Stimulated activated effector memory CD8-positive, alpha-beta T cell treated with anti-CD3 and anti-CD28 coated beads, Interleukin-12 subunit alpha, Interleukin-12 subunit beta, amount 100 ng/mL, for 72 hours (primary cell): ENCODE measurements around the gene DUSP23.

Experiments
- ATAC-seq: fragments of 150-1000 bp; cut with Tn5 transposase; 2 replicates; pipeline ENCODE4 v1.10.0; 2021
- DNase-seq, 2 donors: peaks; one replicate each; pipeline ENCODE4 v3.0.0; 2021 to 2022; ENCODE audit warnings: low spot score in 2 of 2
- H3K27ac Mint-ChIP-seq: one replicate; pipeline ENCODE4 v1.8.0; 2022; ENCODE audit warnings: mild to moderate bottlenecking, mixed read lengths
- H3K36me3 Mint-ChIP-seq: one replicate; pipeline ENCODE4 v1.8.0; 2022; ENCODE audit warnings: mild to moderate bottlenecking, mixed read lengths
- H3K4me1 Mint-ChIP-seq: one replicate; pipeline ENCODE4 v1.8.0; 2022; ENCODE audit warnings: mixed read lengths
- H3K4me3 Mint-ChIP-seq: one replicate; pipeline ENCODE4 v1.8.0; 2022; ENCODE audit warnings: mild to moderate bottlenecking, mixed read lengths
- H3K9me3 Mint-ChIP-seq: one replicate; pipeline ENCODE4 v1.8.0; 2022; ENCODE audit warnings: mixed read lengths

The DUSP23 gene

GRCh38 chr1:159800177-159800930, 19.6 kb downstream of the DUSP23 start:
- peak in 1 of 2 donors; percentile 67 for DNase-seq
- no peaks in the 10 kb centered on the region for H3K9me3 Mint-ChIP-seq
- peaks cover 68% of the 10 kb centered on the region for H3K4me1 Mint-ChIP-seq
- ATAC-seq, result peak; percentile 71
- H3K27ac Mint-ChIP-seq, result peak overlapping the region; percentile 92
- no peaks in the 10 kb centered on the region for H3K36me3 Mint-ChIP-seq
- H3K4me3 Mint-ChIP-seq, result peak overlapping the region; percentile 59

DNA sequence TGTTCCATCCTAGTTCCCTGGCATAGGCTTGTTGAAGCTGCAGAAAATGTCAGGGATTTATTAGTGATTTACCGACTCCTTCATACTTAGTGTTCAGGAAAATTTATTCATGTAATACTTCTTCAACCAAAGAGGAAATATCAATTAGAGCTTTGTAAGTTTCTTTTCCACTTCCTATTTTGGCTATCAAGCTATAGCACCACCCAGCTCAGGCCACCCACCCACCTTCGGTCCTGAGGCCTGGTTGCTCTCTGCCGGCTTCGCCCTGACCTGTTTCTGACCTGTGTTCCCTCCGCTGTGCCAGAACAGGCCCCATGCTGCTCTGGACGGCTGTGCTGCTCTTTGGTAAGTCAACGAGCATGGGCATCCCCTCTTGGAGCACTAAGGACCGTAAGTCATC, 21.3 kb downstream of the DUSP23 start, which contains the start of gene FCRL6:
Gene FCRL6 (plus strand): TSS at position 250 of the 400 bp plus-strand sequence. CDS start 65 bp downstream, at position 315.
- Mint-ChIP-seq H3K4me3 (peak within 1 kb of the TSS; percentile 59), H3K27ac (peak within 1 kb of the TSS; percentile 92), H3K36me3 (no peaks in the 10 kb centered on the region), H3K4me1 (peaks cover 85% of the 10 kb centered on the region), H3K9me3 (no peaks in the 10 kb centered on the region)
- ATAC-seq (no peak), DNase-seq (no peak)

DNA sequence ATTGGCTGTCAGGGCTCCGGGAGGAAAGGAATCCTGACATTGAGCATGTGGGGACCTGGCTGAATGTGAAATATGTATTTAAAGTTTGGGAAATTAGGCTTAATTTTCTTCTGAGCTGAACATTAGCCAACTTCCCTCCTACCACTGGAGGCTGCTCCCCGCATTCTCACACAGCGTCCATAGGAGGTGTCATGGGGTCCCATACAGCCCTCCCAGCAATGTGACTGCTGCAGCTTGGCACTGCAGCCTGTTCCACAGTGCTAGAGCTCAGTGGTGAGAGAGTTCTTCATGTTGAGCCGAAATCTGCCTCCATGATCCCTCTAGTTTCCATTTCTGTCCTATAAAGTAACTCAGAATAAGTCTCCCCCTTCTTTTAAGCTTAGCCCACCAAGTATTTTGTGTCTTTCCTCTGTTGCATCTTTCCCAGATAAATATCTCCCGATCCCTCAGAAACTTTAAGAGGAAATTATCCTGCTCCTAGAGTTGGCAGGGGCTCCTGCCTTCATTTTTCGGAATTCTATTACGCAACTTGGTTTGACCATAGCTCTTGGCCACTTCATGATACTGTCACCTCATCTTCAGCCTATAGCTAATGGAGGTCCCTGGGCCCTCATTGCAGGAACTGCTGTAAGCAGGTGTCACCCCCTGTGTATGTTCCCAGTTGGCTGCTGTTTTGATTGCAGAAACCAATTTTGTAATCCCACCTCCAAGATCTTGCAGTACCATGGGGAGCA, 23.4 kb downstream of the DUSP23 start:
- Mint-ChIP-seq H3K36me3 (no peaks in the 10 kb centered on the region), H3K4me1 (peaks cover 89% of the 10 kb centered on the region), H3K27ac (peak overlapping the region; percentile 46), H3K9me3 (no peaks in the 10 kb centered on the region), H3K4me3 (peak overlapping the region; percentile 59)
- DNase-seq (no peak), ATAC-seq (peak; percentile 51)

- no peak overlapping the region for H3K4me3 Mint-ChIP-seq
- H3K36me3 Mint-ChIP-seq, result no peaks in the 10 kb centered on the region
- peak overlapping the region; percentile 46 for H3K27ac Mint-ChIP-seq
- DNase-seq (no peak), ATAC-seq (peak; percentile 47)
- no peaks in the 10 kb centered on the region for H3K9me3 Mint-ChIP-seq
- peaks cover 81% of the 10 kb centered on the region for H3K4me1 Mint-ChIP-seq
These were observed 24.2 kb downstream of the DUSP23 start for GRCh38 chr1:159804924-159805323.

DNA sequence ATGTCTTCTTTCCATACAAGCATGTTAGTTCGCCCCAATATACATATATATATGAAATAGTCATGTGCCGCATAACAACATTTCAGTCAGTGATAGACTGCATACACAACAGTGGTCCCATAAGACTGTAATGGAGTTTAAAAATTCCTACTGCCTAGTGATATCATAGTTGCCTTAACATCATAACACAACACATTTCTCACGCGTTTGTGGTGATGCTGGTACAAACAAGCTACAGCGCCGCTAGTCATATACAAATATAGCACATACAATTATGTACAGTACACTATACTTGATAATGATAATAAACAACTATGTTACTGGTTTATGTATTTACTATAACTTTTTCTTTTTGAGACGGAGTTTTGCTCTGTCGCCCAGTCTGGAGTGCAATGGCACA, 35.2 kb downstream of the DUSP23 start:
- Mint-ChIP-seq H3K9me3 (no peaks in the 10 kb centered on the region), H3K4me1 (peaks cover 30% of the 10 kb centered on the region), H3K4me3 (no peak overlapping the region), H3K27ac (no peak overlapping the region), H3K36me3 (no peaks in the 10 kb centered on the region)
- ATAC-seq (no peak), DNase-seq (no peak)

- Mint-ChIP-seq H3K9me3 (no peaks in the 10 kb centered on the region), H3K4me3 (no peak overlapping the region), H3K27ac (no peak overlapping the region), H3K36me3 (no peaks in the 10 kb centered on the region), H3K4me1 (peaks cover 43% of the 10 kb centered on the region)
- ATAC-seq (peak; percentile 84), DNase-seq (no peak)
These were observed 36.7 kb downstream of the DUSP23 start for GRCh38 chr1:159817276-159818041.

- Mint-ChIP-seq H3K36me3 (no peaks in the 10 kb centered on the region), H3K27ac (peak overlapping the region; percentile 32), H3K9me3 (no peaks in the 10 kb centered on the region), H3K4me1 (peaks cover 74% of the 10 kb centered on the region), H3K4me3 (no peak overlapping the region)
- no peak for DNase-seq
- no peak for ATAC-seq
These were observed 40.6 kb downstream of the DUSP23 start for GRCh38 chr1:159821171-159821867.

DNA sequence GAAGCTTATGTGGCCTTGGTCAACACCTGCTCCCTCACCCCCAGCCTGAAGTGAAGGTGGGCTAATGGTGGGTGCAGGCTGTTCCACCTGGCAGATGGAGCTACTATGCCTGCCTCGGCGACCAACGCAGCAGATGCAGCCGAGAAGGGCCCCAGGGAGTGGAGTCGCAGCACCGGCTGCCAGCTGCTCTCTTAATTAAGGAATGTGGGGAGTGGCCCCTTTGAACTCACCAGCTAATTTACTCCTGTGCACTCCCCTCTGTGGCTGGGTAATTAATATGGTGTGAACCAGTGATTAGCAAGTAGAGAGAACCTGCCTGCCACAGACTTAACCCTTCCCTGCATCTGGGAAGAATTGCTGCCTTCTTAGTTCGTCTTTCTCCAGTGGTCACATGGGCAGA, 42.6 kb downstream of the DUSP23 start:
- Mint-ChIP-seq H3K4me1 (peaks cover 87% of the 10 kb centered on the region), H3K4me3 (no peak overlapping the region), H3K27ac (peak overlapping the region; percentile 23), H3K36me3 (no peaks in the 10 kb centered on the region), H3K9me3 (no peaks in the 10 kb centered on the region)
- ATAC-seq, result no peak
- no peak for DNase-seq

- DNase-seq (no peak), ATAC-seq (no peak)
- Mint-ChIP-seq H3K27ac (peak overlapping the region; percentile 69), H3K36me3 (no peaks in the 10 kb centered on the region), H3K9me3 (no peaks in the 10 kb centered on the region), H3K4me3 (peak overlapping the region; percentile 71), H3K4me1 (peaks cover 92% of the 10 kb centered on the region)
These were observed 44.8 kb downstream of the DUSP23 start for GRCh38 chr1:159825564-159825963.

GRCh38 chr1:159826441-159827101, 45.8 kb downstream of the DUSP23 start, which contains the start of gene SLAMF8:
SLAMF8 (plus strand) TSS chr1:159826873; CDS start chr1:159826899, 26 bp downstream.
- Mint-ChIP-seq H3K4me3 (peak within 1 kb of the TSS; percentile 71), H3K36me3 (no peaks in the 10 kb centered on the region), H3K27ac (peak within 1 kb of the TSS; percentile 86), H3K9me3 (no peaks in the 10 kb centered on the region), H3K4me1 (peaks cover 87% of the 10 kb centered on the region)
- peak; percentile 38 to 86 for DNase-seq
- peak; percentile 94 for ATAC-seq

GRCh38 chr1:159827102-159827490, 46.3 kb downstream of the DUSP23 start:
- H3K4me3 Mint-ChIP-seq, result peak overlapping the region; percentile 71
- H3K9me3 Mint-ChIP-seq, result no peaks in the 10 kb centered on the region
- ATAC-seq (peak; percentile 43), DNase-seq (no peak)
- peaks cover 83% of the 10 kb centered on the region for H3K4me1 Mint-ChIP-seq
- H3K27ac Mint-ChIP-seq, result peak overlapping the region; percentile 86
- H3K36me3 Mint-ChIP-seq, result no peaks in the 10 kb centered on the region

GRCh38 chr1:159827549-159827948, 46.8 kb downstream of the DUSP23 start:
- ATAC-seq (no peak), DNase-seq (no peak)
- H3K36me3 Mint-ChIP-seq, result no peaks in the 10 kb centered on the region
- peak overlapping the region; percentile 86 for H3K27ac Mint-ChIP-seq
- no peaks in the 10 kb centered on the region for H3K9me3 Mint-ChIP-seq
- peaks cover 78% of the 10 kb centered on the region for H3K4me1 Mint-ChIP-seq
- peak overlapping the region; percentile 71 for H3K4me3 Mint-ChIP-seq

GRCh38 chr1:159828176-159828575, 47.4 kb downstream of the DUSP23 start:
- H3K9me3 Mint-ChIP-seq, result no peaks in the 10 kb centered on the region
- peaks cover 72% of the 10 kb centered on the region for H3K4me1 Mint-ChIP-seq

GRCh38 chr1:159828581-159829272, 48.0 kb downstream of the DUSP23 start:
- ATAC-seq (no peak), DNase-seq (no peak)
- peak overlapping the region; percentile 71 for H3K4me3 Mint-ChIP-seq
- no peak overlapping the region for H3K27ac Mint-ChIP-seq
- no peaks in the 10 kb centered on the region for H3K9me3 Mint-ChIP-seq
- peaks cover 66% of the 10 kb centered on the region for H3K4me1 Mint-ChIP-seq
- H3K36me3 Mint-ChIP-seq, result no peaks in the 10 kb centered on the region

More at GRCh38 chr1:159828176-159828575, 47.4 kb downstream of the DUSP23 start:
- DNase-seq (no peak), ATAC-seq (no peak)
- Mint-ChIP-seq H3K4me3 (peak overlapping the region; percentile 71), H3K27ac (no peak overlapping the region), H3K36me3 (no peaks in the 10 kb centered on the region)
